ENCODE data around the gene CTDP1.

Gene CTDP1

DNA sequence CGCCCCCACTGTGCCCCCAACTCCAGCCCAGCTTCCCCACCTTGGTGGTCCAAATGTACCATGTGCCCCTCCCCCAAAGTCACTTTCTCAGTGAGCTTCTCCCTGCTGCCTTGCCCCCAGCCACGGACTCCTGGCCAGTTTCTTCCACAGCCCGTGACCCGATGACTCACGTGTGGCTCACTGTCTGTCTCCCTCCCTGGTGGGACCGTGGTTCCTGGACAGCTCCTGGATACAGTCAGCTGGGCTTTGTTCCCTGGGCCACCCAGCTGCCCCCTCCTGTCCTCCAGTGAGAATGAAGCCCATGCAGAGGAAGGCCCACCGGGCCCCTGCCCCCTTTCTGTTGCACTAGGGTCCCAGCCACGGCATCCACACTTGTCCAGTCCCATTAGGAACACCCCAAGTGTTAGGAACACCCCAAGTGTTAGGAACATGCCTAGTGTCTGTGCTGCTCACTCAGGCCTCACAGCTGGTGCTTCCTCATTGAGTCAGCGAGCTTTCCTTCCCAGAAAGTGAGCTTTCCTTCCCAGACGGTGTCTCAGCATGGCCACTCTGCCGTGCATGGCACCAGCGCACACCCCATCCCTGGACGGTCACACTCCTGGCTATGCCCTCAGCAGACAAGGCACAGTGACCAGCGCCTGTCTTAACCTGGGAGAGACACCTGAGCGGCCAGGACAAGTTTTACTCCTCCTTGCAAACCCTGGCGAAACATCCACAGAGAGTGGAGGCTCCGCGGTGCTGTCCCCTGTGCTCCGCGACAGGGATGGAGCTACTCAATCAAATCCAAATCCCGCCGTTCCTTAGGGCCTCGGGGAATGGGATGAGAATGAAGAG, 44.8 kb upstream of the CTDP1 start:
- TF ChIP-seq CTCF (conservative IDR thresholded peaks at IDR 0.05; ENCODE audit: low read depth, low read length) = no peak
- DNase-seq (ENCODE audit: low read depth) = no peak
- no peak overlapping the region for H3K4me3 ChIP-seq (ENCODE audit: low read length)

- no peak overlapping the region for H3K4me3 ChIP-seq (ENCODE audit: low read length)
- no peak for TF ChIP-seq CTCF (conservative IDR thresholded peaks at IDR 0.05; ENCODE audit: low read depth, low read length)
- DNase-seq (ENCODE audit: low read depth) = no peak
Observed at GRCh38 chr18:79635427-79635726, 44.2 kb upstream of the CTDP1 start.

GRCh38 chr18:79637181-79637920, 42.3 kb upstream of the CTDP1 start:
- TF ChIP-seq CTCF (conservative IDR thresholded peaks at IDR 0.05; ENCODE audit: low read depth, low read length) = no peak
- no peak overlapping the region for H3K4me3 ChIP-seq (ENCODE audit: low read length)
- no peak for DNase-seq (ENCODE audit: low read depth)

- H3K4me3 ChIP-seq (ENCODE audit: low read length) = no peak overlapping the region
- TF ChIP-seq CTCF (conservative IDR thresholded peaks at IDR 0.05; ENCODE audit: low read depth, low read length) = no peak
- DNase-seq (ENCODE audit: low read depth) = no peak
Observed at GRCh38 chr18:79637921-79638909, 41.4 kb upstream of the CTDP1 start.

GRCh38 chr18:79639072-79639829, 40.4 kb upstream of the CTDP1 start:
- no peak for TF ChIP-seq CTCF (conservative IDR thresholded peaks at IDR 0.05; ENCODE audit: low read depth, low read length)
- H3K4me3 ChIP-seq (ENCODE audit: low read length) = no peak overlapping the region
- no peak for DNase-seq (ENCODE audit: low read depth)

GRCh38 chr18:79640064-79640672, 39.4 kb upstream of the CTDP1 start:
- no peak for TF ChIP-seq CTCF (conservative IDR thresholded peaks at IDR 0.05; ENCODE audit: low read depth, low read length)
- DNase-seq (ENCODE audit: low read depth) = no peak
- H3K4me3 ChIP-seq (ENCODE audit: low read length) = no peak overlapping the region
